Measurements from ENCODE around the gene AP3M1. TPM values are rescaled to one million over a fixed set of nuclear protein-coding genes. Genes with fewer than 3 reads are reported as not detected.
"Not testable (repeated sequence)": the region's sequence is repeated elsewhere in the genome, so short reads cannot be mapped to it uniquely, and the experiment has no call there.

The AP3M1 gene, protein sequence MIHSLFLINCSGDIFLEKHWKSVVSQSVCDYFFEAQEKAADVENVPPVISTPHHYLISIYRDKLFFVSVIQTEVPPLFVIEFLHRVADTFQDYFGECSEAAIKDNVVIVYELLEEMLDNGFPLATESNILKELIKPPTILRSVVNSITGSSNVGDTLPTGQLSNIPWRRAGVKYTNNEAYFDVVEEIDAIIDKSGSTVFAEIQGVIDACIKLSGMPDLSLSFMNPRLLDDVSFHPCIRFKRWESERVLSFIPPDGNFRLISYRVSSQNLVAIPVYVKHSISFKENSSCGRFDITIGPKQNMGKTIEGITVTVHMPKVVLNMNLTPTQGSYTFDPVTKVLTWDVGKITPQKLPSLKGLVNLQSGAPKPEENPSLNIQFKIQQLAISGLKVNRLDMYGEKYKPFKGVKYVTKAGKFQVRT
- total RNA-seq, result 53.7 and 54.3 TPM in 2 replicates

DNA sequence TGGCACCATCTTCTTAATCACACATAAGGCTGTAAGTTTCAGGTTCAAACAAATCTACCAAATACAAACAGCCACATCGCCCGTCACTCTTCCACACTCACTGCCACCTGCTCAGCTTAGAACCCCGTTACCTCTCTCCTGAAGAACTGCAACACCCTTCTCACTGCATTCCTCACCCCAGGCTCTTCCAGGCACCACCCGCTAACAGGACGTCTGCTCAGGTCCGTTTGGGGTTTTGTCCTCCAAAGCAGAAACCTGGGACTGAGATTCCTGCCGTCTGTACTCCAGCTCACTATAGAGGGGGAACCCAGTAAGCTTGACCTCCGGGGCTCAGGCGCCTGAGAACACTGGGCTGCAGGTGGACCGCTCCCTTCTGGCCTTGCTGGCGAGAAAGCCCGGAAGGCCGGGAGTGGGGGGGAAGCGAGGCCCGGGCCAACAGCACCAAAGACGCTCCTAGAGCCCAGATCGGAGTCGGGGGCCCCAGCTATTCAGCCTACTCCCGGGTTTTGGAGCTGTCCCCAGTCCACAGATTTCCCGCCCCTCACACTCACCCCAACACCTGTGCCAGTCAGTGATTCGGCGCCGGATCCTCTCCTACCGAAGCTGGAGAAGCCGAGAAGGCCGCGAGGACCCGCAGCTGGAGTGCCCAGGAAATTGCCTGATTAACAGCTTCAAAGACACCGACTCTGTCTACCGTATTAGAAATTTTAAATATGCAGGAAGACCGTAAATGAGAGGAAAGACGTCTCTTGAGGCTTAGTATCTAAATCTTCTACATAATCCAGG lies at the start of gene AP3M1:
Gene AP3M1, minus strand, starts transcription at position 625 of the 786 bp plus-strand sequence. CDS start 12,449 bp downstream, outside the sequence.
- intact Hi-C loops (cut with micrococcal nuclease), result loop anchor here (2.0 to 10.0 kb wide), 7 partner anchors 276 to 736 kb away; partner anchors contain the start of genes ANXA7, CAMK2G, PPP3CB and SEC24C

DNA sequence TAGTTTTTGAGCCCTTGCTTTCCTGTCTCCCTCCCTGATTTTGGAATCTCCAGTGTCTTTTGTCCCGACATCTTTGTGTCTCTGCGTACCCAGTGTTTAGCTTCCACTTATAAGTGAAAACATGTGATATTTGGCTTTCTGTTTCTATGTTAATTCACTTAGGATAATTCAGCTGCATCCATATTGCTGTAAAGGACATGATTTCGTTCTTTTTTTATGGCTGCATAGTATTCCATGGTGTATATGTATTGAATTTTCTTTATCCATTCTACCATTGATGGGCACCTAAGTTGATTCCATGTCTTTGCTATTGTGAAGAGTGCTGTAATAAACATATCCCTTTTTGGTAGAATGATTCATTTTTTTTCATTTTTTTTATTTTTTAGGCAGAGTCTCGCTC lies 48.7 kb upstream of the AP3M1 start:
- intact Hi-C loops (cut with micrococcal nuclease), result no loop called here

DNA sequence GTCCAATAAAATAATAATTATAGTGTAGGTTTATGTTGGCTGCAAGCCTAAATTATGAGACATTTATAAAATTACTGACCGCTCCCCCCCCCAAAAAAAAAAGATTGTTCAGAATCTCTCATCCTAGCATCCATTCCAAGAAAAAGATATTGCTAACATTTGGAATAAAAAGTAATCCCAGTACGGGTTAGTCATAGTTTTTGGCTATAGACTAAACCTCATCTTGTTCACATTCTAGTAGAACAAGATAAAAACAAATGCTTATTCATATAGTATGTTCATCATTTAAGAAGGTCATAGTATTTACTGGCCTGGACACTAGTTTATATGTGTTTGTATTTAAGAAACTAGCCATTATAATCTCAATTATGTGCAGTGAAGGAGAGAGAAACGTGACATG lies 44.4 kb upstream of the AP3M1 start:
- intact Hi-C loops (cut with micrococcal nuclease), result loop anchor here (5.0 kb wide), 1 partner anchor 37 kb away; no protein-coding TSS in a partner anchor

DNA sequence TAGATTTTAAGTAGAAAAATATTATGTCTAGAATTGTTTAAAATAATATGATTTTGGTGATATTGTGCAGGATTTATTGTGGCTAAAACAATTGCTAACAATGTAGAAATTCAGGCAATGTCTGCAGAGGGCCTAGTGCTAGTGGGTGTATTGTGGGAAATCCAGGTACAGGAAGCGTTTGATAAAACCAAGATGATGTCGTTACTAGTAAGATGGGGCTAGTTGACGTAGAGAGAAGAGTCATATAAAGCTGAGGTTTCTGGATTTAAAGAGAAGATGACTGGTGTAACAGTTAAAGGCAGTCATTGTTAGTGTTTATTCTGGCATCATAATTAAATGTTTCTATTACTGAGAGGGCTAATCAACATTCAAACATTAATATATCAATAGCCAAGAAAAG lies 43.9 kb upstream of the AP3M1 start:
- intact Hi-C loops (cut with micrococcal nuclease), result loop anchor here (5.0 kb wide), 1 partner anchor 38 kb away; no protein-coding TSS in a partner anchor

DNA sequence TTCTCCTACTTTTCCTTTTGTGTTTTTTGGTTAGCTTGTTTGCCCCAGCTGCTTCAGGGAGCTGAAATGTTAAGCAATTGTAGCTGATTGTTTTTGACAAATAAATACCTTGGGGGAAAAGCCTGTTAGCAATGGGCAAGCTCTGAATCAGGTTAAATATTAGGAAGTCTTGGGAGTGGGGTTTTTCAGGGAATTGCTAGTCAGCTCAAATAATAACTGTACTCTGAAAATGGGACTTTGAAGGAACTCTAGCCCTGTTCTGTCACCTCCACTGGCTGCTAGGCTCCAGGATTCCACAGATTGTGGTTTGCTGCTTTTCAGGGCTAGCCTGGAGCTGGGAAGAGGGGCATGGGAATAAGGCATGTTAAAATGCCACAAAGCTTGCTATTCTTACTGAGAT lies 39.9 kb upstream of the AP3M1 start:
- intact Hi-C loops (cut with micrococcal nuclease), result loop anchor here (1.0 to 5.0 kb wide), 3 partner anchors 14 to 42 kb away; partner anchors contain the start of gene ADK

DNA sequence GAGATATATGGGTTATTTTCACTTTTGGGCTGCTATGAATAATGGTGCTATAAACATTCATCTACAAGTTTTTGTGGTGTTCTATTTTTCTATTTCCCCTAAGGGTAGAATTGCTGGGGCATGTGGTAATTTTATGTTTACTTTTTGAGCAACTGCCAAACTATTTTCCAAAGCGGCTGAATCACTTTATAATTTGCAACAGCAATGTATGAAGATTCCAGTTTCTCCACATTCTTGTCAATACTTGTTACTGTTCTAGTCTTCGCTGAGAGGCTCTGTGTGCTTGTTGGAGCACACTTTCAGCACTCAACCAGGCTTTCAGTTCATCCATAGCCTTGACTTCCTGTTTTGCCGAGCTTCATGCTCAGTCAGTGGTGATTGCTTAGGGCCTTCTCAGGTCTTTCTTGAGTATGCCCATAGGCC lies 39.4 kb upstream of the AP3M1 start:
- intact Hi-C loops (cut with micrococcal nuclease), result loop anchor here (1.0 to 5.0 kb wide), 3 partner anchors 14 to 42 kb away; partner anchors contain the start of gene ADK

DNA sequence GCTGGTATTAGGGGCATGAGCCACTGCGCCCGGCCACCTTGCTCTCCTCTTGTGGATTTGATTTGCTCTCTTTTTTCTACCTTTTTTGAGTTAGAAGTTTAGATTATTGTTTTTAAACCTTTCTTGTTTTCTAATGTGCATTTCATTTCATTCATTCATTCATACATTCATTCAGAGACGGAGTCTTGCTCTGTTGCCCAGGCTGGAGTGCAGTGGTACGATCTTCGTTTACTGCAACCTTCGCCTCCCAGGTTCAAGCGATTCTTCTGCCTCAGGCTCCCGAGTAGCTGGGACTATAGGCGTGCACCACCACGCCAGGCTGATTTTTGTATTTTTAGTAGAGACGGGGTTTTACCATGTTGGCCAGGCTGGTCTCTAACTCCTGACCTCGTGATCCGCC lies 38.0 kb upstream of the AP3M1 start:
- intact Hi-C loops (cut with micrococcal nuclease), result not testable (repeated sequence)

DNA sequence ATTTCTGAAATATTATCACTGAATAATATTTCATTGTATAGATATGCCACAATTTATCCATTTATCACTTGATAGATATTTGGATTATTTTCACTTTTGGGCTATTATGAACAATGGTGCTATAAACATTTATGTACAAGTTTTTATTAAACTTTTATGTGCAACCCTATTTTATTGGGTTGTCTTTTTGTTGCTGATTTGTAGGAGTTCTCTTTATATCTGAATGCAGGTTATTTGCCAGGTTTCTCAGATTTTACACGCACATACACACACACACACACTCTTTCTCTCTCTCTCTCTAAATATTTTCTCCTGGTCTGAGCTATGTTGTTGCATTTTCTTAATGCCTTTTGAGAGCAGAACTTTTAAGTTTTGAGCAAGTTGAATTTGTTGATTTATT lies 36.6 kb upstream of the AP3M1 start:
- intact Hi-C loops (cut with micrococcal nuclease), result no loop called here

DNA sequence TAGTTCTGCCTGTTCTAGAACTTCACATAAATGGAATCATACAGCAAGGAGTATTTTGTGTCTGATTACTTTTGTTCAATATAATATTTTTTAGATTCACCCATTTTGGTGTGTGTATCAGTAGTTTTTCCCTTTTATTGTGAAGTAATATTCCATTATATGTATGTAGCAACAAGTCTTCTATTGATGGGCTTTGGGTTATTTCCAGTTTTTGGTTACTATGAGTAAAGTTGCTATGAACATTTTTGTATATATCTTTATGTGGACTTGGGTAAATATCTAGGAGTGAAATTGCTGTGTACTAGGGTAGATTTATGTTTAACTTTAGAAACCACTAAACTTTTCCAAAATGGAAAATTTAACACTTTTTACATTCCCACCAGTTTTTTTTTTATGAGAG lies 36.0 kb upstream of the AP3M1 start:
- intact Hi-C loops (cut with micrococcal nuclease), result no loop called here

DNA sequence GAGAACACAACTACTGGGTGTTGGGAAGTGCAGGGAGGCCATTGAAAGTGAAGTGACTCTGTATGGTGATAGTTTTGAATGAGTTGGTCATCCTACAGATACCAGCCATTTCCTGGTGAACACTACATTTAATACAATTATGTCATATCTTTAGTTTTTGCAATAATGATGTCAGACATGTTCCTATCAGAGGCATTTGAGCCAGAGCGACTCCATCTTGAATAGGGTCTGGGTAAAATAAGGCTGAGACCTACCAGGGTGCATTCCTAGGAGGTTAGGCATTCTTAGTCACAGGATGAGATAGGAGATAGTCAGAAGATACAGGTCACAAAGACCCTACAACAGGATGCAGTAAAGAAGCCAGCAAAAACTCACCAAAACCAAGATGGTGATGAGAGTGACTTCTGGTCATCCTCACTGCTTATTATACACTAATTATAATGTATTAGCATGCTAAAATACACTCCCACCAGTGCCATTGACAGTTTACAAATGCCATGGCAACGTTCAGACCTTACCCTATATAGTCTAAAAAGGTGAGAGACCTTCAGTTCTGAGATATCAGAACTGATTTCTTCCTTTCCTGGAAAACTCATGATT lies 28.6 kb upstream of the AP3M1 start:
- intact Hi-C loops (cut with micrococcal nuclease), result loop anchor here (5.0 kb wide), 1 partner anchor 33 kb away; no protein-coding TSS in a partner anchor

DNA sequence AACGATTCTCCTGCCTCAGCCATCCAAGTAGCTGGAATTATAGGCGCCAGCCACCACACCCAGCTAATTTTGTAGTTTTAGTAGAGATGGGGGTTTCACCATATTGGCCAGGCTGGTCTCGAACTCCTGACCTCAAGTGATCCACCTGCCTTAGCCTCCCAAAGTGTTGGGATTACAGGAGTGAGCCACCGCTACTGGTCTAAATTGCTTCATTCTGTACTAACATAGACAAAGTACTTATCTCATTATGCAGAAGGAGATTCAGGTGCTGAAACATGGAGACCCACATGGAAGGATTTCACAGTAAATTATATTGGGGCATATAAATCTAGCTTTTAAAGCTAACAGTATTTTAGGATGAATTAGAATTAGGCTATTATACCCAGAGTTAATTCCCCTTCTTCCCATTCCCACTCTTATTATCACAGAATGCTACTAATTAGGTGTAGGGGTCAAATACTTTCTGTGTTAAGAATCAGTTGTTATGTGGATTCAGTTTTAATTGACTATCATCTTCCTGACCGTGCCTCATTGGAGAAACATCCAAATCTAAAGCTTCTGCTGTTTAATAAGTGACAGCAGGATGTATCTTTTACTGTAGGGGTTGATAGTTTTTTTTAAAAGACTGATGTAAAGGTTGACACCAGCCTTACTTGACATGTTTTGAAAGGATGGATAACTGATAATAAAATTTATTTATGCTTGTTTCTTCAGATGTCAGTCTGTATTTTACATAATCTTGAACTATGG lies 27.6 kb upstream of the AP3M1 start:
- intact Hi-C loops (cut with micrococcal nuclease), result loop anchor here (5.0 kb wide), 1 partner anchor 34 kb away; no protein-coding TSS in a partner anchor

DNA sequence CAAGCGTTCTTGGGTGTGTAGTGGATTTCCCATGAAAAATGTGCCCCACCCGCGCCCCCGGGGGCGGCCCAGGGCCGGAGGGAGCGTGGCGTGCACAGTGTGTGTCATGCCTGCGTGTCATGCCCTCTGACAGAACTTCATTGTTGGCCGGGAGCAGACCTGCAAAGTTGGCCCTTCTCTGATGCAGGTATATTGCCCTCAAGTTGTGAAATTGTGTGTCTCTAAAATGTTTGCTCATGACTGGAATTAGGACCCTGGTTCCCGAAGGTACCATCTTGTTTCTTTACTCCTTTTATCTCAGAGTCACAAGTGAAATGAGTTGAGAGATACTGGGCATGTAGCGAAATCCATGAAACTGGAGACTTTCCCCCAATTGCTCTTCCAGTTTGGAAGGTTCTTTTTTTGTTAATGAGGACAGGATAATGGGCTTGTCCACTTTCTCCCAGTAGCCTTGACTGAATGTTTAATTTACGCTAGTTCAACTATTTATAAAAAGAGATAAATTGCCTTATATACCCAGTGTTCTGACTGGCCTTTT lies 26.6 kb upstream of the AP3M1 start:
- intact Hi-C loops (cut with micrococcal nuclease), result loop anchor here (2.0 to 5.0 kb wide), 2 partner anchors 35 to 408 kb away; no protein-coding TSS in a partner anchor

DNA sequence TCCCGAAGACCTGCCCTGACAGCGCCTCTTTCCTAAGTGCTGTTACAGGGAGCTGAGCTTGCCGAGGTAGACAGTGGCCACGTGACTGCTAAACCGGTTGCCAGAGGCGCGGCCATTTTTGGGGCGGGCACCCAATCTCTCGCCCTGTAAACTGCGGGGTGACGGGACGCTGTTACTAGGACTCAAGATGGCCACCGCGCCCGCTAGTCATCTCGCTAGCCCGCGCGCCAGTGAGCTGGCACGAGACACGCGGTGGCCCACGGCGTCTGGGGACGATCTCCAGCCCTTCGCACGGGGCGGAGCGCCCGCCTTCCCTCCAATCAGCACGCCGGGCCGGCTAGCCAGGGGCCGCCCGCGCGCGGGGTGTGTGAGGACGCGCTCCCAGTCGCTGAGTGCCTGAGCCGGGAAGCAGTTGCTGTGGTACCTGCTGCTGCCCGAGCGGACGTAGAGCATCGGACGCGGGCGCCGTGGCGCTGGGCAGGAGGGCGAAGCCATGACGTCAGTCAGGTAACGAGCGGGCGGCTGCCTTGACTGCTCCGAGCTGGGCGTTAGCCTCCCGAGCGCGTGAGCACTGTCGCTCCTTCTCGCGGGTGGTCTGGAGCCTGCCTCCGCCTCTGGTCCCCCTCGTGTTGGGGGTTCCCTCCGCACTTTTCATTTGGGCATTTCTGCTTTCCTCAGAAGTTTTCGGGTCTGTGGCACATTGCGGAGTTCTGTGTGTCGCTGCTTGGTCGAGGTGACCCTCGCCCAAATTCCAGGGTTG lies 25.9 kb upstream of the AP3M1 start:
- intact Hi-C loops (cut with micrococcal nuclease), result loop anchor here (1.0 to 5.0 kb wide), 13 partner anchors 11 to 1058 kb away; partner anchors contain the start of genes ADK, KAT6B, NDST2 and SAMD8

DNA sequence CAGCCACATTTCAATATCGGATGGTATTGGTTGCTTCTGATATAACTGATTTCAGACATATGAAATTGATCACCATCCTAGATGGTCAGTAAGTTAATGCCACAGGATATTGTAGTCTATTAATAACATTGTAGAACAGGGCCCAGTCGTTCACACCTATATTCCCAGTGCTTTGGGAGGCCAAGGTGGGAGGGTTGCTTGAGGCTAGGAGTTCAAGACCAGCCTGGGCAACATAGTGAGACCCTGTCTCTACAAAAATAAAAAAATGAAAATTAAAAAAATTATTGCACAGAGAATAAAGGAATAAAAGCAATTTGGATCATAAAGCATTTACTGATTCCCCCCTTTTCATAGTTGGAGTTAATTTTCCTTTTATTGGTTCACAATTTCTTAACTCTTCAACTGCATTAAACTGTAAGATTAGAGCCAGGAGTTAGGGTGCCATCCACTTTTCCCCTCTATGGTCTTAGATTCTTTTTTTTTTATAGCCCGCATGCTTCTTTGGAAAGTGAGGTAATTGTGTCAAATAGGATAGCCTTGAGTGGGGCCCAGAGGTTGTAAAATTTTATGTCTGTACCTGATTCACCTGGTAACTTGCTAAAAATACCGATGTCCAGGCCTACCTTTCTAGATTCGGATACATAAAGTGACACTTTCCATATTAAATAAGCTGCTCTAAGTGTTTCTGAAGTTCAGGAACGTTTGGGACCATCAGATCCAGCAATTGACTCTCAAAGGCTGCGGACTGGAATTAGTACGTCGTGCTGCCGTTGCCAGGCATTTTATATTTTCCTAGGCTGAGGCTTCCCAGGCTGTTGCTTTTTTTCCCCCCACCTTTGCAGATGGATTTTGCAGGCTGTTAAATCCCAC lies 25.1 kb upstream of the AP3M1 start:
- intact Hi-C loops (cut with micrococcal nuclease), result loop anchor here (1.0 to 5.0 kb wide), 13 partner anchors 10 to 1059 kb away; partner anchors contain the start of genes ADK, KAT6B, NDST2 and SAMD8

DNA sequence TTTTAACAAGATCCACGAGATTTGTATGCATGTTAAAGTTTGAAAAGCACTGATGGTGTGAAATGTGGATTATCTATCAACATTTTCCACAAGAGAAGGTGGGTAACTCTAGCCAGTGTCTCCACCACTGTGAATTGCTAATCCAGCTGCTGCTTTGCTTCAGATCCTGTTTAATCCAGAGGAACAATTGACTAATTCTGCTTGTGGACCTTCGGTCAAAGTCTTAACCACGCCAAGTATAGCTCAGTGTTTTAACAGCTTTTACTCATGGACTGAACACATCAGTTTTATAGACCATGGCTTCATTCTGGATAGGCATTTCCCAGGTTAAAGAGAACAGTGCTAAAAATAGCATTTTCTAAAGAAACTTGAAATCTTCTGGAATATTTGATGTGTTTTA lies 23.9 kb upstream of the AP3M1 start:
- intact Hi-C loops (cut with micrococcal nuclease), result no loop called here

DNA sequence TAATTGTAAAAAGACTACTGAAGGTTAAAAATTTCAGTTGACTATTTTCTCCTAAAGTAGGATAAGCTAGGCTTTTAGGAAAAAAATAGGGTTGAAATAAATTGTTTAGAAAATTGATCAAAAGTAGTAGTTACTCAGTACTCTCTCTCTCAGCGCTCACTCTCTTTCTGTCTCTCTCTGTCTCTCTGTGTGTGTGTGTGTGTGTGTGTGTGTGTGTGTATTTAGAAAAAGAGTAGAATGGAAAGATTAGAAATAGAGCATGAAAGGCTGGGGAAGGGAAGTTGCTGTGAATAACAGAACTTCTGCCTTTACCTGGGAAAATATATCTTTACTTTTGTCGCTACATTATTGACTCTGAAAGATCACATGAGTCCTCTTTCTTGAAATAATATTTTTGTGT lies 21.0 kb upstream of the AP3M1 start:
- intact Hi-C loops (cut with micrococcal nuclease), result no loop called here

DNA sequence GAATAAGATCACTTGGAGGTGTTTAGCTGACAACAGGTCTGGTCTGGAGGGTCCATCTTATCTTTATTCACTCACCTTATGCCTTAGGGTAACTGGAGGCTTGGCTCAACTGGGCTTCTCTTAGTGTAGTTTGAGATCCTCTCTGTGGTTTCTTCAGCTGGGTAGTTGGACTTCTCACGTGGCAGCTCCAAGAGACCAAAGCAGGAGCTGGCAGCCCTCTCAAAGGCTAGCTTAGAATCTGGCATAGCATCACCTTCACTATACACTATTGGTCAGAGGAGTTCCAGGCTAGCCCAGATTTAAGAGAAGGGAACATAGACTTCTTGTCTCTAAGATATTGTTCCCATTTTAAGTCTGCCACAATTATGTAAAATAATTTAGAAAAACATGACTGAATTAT lies 16.8 kb upstream of the AP3M1 start:
- intact Hi-C loops (cut with micrococcal nuclease), result no loop called here

DNA sequence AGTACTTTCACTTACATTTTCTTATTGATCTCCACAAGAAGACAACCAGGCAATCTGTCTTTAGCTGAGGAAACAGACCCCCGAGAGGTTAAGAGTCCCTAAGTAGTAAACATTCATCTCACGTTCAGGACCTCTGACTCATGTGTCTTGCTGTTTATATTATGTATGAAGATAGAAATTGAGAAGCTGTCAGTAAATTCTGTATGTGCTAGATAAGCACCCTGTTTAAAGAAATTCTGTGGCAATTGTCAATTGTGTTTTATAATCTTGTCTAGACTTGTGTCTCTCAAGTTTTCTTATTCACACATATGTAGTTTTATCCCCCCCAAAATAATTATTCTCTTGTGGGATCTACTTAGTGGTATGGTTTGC lies 14.9 kb upstream of the AP3M1 start:
- intact Hi-C loops (cut with micrococcal nuclease), result loop anchor here (1.0 kb wide), 1 partner anchor 11 kb away; no protein-coding TSS in a partner anchor

All from T-helper 1 cell treated with Interleukin-12 subunit alpha and Interleukin-12 subunit beta and Interleukin-4 antibody, amounts not matched to agents 30 ng/mL and 1 ng/mL, for 36 hours (primary cell).